DMS114 treated with DMSO at 0.1 percent for 48 hours (cell line): ENCODE data around the gene DROSHA.

Experiments
- DNase-seq: peaks from one replicate; lab custom pipeline; 2025; ENCODE audit not compliant: unreplicated experiment; lab: John Stamatoyannopoulos, UW

The DROSHA gene

DNA sequence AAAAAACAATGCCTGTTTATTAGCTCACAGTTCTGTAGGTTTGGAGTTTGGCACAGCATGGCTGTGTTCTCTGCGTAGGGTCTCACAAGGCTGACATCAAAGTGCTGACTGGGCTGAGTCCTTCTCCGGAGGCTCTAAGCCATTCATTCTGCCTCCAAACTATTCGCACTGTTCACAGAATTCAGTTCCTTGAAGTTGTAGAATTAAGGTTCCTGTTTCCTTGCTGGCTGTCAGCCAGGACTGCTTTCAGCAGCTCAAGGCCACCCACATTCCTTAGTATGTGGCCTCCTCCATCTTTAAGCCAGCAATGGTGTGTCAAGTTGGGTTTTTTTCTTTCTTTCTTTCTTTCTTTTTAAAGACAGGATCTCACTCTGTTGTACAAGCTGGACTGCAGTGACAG lies 176.6 kb downstream of the DROSHA start:
- DNase-seq, result no peak
